GM18519 (cell line): ENCODE data around the gene SRSF10.
"Not testable (repeated sequence)": the region's sequence is repeated elsewhere in the genome, so short reads cannot be mapped to it uniquely, and the experiment has no call there.

Experiments
- ATAC-seq: cut with Tn5 transposase; IDR thresholded peaks from one replicate; pipeline ENCODE4 v1.9.1; 2021; ENCODE audit warnings: mild to moderate bottlenecking, moderate library complexity; ENCODE audit not compliant: unreplicated experiment, low FRiP score

The SRSF10 gene

DNA sequence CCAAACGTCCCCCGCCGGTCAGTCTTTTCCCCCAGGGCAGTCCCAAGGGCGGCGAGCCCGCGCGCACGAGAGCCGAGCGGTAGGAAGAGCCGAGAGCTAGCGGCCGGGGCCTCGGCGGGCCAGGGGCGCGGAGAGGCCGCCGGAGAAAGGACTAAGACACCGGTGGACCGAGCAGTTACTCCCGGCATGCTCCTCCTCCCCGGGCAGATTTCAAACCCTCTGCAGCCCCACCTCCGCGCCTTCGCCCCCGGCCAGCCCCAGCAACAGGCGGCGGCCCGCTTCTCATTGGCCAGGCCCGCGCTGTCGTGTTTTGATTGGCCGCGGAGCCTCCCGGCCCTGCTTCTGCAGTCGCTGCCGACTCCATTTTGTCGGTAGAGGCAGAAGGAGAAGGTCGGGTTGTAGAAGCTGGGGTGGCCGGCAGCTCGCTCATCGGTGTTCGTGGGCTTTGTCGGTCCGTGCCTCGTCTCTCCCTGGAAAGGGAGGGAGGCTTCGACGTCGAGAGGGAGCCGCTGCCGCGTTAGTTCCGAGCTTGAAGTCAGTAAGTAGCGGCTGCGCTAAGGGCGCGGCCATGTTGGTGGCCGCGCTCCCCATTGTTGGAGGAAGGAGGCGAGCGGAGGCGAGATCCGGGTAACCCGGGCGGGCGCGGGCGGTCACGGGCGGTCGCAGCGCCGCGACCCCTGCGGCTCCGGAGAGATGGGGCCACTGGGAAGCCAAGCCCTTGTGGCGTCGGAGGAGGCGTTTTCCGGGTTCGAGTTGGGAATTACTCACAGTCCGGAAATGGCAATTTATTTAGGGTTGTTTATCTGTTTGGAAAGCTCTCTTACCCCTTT lies 20.5 kb downstream of the SRSF10 start, which contains the start of gene PNRC2:
Gene PNRC2 (plus strand): TSS at position 368 of the 830 bp plus-strand sequence. CDS start 1,630 bp downstream, outside the sequence.
- ATAC-seq: peak; percentile 48

DNA sequence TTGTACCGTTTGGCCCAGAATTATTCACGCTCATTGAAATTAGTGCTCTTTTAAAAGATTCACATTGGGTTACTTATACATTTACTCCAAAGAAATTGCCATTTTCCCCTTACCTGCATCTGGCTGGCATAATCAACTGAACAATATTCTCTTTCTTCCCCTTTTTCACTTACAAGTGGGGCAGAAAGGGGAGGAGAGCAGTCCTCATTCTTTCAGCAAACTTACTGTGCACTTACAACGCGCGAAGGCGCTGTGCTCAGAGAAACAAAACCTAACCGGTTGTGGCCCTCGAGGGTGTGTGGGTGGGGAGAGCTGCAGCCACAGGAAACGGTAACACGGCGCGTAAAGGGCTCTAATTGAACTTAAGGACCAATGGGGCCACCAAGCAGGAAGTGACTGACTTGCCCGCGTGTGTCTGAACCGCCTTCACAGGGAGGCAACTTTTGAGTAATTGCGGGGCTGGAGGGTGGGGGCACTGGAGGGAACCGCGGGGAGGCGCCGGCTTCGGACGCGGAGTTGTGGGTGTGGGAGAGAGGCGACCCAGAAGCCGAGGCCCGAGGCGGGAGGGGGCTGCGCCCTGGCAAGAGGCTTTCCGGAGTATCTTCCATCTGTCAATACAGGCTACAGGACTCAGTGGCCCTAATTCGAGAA lies 21.2 kb downstream of the SRSF10 start:
- peak; percentile 37 for ATAC-seq

DNA sequence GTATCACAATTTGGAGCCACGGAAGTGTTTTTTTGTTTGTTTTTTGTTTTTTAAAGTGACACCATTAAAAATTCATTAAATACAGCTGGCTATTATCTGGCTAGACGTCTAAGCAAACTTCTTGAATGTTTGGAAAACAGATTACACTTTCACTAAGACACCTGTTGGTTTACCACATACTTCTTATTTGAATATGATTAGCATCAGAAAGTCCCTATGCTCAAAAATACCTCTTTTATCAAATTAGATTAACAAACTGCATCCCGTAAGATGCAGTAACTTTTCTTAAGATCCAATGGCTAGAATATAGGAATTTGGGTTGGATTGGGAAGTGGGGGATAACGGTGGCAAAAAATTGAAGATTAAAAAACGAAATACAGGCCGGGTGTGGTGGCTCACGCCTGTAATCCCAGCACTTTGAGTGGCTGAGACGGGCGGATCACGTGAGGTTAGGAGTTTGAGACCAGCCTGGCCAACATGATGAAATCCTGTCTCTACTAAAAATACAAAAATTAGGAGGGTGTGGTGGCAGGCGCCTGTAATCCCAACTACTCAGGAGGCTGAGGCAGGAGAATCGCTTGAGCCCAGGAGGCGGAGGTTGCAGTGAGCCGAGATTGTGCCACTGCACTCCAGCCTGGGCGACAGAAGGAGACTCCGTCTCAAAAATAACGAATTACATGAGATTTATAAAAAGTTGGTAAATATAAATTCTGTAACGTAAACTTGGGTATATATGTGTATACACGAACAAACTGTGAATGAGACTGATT lies 21.9 kb downstream of the SRSF10 start:
- not testable (repeated sequence) for ATAC-seq

DNA sequence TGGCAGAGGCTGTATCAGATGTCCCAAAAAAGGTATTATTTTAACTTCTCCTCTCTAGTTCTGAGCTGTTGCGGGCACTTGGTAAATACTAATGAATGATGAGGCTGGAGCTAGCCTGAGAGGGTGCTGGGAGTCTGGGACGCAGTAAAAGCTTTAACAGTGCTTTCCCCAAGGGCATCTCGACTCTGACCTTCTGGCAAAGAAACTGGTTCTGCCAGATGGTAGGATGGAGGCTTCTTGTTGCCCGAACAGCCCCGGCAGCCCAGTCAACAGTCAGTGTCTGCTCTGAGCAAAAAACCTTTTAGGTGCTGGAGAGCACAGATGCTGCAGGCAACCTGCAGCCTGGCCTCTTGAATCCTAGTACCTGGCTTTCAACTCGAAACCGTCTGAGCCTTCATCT lies 23.0 kb downstream of the SRSF10 start:
- no peak for ATAC-seq

DNA sequence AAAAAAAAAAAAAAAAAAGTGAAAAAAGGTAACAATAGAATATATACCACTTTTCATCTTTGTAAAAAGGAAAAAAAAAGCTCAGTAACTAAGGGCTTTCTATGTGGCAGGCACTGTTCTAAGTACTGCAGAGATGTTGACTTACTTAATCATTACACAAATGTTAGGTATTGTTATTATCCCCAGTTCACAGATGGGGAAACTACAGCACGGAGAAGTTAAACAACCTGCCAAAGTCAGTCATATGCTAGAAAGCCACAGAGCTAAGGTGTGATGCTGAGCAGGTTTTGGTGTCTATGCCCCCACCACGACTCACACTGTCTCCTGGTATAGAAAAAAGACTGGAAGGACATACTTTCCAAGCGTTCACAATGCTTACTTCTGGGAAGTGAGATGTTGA lies 27.1 kb downstream of the SRSF10 start:
- no peak for ATAC-seq

DNA sequence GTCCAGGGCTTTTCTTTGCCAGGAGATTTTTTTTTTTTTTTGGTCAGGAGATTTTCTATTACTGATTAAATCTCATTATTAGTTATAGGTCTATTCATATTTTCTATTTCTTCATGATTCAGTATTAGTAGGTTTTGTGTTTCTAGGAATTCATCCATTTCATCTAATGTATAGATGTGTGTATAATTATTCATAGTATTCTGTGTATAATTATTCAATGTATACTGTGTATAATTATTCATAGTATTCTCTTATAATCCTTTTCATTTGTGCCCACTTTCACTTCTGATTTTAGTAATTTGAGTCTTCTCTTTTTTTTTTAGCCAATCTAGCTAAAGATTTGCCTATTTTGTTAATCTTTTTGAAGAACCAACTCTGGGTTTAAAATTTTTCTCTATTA lies 32.8 kb downstream of the SRSF10 start:
- no peak for ATAC-seq

DNA sequence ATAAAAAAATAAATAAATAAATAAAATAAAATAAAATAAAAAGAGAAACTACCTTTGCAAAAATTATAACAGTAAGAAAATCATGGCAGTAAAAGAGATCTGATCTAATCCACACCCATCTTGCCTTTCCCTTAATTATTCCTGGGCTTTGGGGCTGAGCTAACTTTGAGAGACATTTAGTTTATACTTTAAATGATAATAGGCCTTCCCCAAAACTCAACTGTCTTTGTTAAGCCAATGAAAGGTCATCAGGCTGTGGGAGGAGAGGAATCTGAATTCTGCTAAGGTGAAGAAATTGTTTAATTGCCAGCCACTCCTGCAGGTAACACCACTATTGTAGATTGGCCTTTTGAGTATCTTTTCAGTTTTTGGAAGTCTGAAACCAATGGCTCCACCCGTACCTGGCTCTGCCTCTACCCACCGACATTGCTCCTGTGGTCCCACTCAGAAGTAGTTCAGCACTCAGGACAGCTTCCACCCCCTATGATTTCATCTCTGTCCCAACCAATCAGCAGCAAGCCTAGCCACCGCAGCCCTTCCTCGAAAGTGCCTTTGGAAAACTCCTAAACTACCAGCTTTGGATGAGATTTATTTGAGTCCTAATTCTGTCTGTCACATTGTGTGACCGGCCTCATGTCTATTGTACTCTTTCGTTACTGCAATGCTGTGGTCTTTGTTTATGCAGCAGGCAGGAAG lies 43.5 kb downstream of the SRSF10 start:
- no peak for ATAC-seq

DNA sequence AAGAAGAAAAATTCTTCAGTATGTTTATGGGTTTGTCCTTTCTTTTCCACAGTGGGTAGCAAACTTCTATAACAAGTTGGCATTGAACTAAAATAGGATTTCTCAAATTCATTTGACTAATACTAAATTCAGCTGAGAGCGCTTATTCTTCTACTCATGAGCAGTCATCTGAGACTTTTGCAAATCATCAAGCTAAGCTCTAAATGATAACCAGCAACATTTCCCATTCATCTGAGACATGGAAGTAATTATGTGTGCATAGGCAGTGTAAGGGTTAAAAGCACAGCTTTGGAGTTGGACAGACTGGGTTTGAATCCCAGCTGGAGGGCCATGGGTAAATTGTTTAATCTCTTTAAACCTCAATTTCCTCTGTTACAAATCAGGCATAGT lies 48.6 kb downstream of the SRSF10 start:
- ATAC-seq: no peak

DNA sequence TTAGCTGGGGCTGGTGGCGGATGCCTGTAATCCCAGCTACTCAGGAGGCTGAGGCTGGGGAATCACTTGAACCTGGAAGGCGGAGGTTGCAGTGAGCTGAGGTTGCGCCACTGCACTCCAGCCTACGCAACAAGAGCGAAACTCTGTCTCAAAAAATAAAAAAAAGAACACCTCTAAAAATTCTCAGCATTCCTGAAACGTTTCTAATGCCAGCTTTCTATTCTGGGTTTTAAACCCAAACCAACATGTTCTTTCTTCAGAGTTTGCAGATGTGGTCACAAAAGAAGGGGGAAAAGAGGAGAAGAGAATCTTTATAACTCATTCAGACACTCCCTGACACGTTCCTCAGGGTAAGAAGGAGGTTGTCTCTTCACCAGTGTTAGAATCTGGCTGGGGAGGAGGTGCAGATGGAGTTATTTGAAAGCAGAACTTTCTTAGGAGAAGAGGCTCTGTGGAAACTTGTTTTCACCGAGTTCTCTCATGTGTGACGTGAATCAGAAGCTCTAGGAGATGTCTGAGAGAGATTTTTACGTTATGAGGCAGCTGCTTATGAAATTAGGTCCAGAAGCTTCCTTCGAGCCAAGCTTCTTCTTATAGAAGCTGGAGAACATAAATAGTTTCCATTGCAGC lies 49.2 kb downstream of the SRSF10 start:
- ATAC-seq: no peak

DNA sequence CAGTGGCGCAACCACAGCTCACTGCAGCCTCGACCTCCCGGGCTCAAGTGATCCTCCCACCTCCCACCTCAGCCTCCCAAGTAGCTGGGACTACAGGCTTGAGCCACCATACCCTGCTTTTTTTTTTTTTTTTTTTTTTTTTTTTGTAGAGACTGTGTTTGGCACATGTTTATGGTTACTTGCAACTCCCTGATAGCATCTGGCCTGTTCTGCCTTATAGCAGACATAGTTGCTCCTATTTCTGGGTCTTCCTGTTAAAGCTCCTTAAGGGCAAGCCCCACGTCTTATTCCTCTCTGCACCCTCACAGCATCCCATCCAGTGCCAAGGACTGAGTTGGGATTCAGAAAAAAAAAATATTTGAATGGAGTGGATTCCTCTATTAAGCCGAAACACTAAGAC lies 49.9 kb downstream of the SRSF10 start:
- no peak for ATAC-seq

DNA sequence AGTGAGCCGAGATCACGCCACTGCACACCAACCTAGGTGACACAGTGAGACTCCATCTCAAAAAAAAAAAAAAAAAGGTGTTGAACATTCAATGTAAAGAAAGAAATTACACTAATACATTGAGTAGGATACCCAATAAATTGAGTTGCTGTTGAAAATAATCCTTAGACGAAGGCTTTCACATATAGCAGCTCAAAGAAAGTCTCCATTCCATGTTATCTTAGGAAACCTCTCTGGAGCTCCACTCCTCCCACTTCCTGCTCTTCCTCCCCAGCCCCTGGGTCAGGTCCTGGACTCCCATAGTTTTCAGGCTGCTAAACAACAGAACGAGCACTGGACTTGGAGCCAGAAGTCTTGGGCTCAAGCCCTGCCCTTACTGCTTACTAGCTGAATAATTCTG lies 51.3 kb downstream of the SRSF10 start:
- ATAC-seq: no peak

DNA sequence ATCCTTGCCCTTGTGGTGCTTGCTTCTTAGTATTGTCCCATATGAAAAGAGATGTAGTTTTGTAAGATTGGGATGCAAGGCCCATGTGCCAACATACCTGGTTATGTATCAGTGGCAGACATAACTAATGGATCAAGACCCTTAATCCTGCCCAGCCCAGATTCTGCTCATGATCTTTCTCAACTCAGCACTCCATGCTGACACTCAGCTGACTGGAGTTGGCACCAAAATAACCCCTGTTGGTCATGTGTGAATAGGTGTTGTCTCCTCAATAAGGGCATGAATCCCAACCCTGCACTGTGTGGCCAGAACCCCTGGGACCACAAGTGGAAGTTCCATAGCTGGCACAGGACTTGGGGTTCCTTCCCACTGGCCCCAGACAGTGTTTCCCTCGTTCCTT lies 53.0 kb downstream of the SRSF10 start:
- no peak for ATAC-seq

DNA sequence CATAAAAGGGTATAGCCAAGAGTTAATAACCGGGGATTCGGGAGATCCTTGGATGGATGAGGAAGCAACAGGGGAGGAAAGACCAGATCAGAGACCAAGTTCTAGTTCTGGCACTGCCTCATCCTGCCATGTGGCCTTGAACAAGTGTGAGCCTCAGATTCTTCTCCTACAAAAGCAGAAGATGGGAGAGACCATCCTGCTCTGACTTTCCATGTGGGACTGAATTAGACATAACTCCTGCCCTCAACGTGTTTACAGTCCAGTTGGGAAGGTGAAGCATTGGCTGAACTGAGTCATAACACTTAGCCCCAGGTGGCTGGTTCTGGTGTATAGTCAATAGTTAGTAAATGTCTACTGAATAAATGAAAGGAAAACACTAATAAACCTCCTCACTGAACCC lies 54.8 kb downstream of the SRSF10 start:
- ATAC-seq: no peak

DNA sequence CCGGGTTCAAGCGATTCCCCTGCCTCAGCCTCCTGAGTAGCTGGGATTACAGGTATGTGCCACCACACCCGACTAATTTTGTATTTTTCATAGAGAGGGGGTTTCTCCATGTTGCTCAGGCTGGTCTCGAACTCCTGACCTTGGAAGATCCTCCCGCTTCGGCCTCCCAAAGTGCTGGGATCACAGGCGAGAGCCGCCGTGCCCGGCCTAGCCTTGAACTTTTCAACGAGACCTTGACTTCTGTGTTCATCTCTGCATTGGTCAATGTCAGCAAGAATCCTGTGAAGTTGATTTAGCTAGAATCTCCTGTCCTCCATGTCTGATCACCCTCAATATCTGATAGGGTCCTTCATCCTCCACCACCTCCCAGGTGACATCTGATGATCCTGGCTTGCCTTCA lies 55.5 kb downstream of the SRSF10 start:
- ATAC-seq: no peak

DNA sequence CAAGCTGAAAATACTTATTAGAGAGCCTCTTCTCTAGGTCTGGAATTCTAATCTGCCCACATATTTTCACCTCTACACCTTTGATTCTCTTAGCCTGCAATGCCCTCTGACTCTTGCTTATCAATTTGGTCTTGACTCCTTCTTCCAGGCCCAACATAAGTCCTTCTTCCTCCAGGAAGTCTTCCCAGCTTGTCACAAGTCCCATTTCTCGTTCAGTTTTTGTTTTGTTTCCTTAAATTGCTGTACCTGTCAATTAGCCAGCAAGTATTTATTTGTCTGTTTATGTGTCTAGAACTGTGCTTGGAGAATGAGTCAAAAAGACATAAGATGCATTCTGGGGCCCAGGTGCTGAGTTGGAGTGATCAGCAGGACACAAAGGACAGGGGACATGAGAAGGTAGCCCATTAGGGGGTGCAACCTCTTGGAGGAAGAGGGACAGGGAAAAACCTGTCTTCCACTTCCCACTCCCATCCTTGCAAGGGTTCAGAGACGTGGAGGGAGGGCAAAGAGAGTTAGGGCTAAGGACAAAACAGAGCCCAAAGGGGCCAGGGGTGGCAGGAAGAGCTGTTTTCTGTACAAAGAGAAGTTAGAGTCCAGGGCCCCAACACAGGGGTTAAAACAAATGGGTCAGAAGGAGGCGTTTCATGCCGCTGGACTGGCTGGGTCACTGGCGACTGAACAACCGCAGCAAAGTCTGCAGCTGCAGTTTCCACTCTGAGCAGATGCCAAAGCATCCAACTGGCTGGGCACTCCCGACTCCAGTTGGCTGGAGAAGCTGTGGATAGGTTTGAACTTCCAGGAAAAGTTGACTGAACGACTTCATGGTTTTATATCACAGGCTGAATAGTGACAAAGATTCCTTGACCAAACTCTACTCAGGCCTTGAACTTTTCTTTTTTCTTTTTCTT lies 56.3 kb downstream of the SRSF10 start:
- ATAC-seq: no peak

DNA sequence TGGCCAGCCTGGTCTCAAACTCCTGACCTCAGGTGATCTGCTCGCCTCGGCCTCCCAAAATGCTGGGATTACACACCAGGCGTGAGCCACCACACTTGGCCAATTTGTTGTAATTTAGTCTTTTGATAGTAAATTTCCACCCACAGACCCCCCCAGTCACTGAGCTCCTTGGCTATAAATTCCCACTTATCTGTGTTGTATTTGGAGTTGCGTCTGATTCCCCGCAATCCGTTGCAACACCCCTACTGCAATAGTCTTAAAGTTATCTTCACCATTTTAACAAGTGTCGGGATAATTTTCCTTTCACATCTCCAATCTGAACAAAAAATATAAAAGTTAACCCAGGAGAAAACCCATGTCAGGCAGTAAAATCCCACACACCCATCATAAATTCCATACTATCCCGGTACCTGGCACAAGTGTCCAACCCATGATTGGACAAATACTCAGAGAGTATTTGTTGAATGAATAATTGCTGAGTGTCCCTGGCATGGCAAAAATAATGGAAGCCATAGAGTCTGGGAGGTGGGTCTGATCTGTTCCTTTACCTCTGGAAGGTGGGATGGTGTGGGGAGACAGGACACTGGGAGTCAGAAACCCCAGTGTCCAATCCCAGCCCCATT lies 57.7 kb downstream of the SRSF10 start:
- no peak for ATAC-seq

DNA sequence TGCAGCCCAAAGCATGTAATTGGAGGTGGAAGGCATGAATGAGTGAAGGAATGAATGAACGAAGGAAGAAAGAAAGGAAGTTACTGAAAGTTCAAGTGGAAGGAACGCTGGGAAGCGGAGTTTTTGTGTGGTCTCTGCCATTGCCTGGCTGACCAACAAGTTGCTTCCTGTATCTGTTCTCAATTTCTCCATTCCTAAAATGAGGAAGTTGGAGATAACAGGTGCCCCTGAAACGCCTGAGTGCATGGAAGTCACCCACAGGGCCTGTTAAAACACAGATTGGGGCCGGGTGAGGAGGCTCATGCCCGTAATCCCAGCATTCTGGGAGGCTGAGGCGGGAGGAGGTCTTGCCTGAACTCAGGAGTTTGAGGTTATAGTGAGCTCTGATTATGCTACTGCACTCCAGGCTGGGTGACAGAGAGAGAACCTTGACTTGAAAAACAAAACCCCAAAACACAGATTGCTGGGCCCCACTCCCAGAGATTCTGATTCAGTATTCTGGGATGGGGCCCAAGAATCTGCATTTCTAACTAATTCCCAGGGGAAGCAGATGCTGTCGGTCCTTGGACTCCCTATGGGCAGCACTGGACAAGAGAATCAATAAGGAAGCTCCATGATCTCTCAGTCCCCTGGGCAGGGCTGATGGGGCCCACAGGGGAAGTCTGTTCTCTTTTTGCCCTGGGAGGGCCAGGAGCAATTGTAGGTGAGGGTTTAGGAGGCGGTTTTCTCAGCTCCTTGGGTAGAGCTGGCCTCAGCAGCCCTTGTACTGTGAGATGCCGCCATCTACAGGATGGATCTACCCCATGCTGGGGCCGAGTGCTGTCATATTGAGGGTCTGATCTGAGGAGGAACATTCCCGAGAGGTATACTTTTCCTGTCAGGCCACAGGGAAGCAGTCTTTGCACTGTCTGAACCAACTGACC lies 63.7 kb downstream of the SRSF10 start:
- ATAC-seq: peak; percentile 54

DNA sequence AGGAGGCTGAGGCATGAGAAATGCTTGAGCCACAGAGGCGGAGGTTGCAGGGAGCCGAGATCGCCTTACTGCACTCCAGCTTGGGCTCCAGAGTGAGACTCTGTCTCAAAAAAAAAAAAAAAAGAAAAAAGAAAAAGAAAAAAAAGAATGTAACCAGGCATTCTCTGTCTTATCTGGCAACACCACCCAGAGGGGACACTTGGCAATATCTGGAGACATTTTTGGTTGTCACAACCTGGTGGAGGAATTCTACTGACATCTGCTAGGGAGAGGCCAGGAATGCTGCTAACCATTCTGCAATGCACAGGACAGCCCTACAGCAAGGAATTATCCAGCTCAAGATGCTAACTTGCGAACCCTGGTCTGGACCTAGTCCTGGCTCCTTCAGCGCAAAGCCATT lies 64.7 kb downstream of the SRSF10 start:
- ATAC-seq: no peak
